GM12892 (cell line): ENCODE measurements around the gene WDR64.

Source experiments
- POLR2A ChIP-seq: IDR thresholded peaks from 2 replicates; pipeline ENCODE4 v1.6.1; 2011; ENCODE audit warnings: low read depth, low read length, control low read depth
- TAF1 ChIP-seq: IDR thresholded peaks from 2 replicates; pipeline ENCODE4 v1.6.1; 2011; ENCODE audit warnings: low read depth, mild to moderate bottlenecking, control low read depth, low read length, borderline replicate concordance

DNA sequence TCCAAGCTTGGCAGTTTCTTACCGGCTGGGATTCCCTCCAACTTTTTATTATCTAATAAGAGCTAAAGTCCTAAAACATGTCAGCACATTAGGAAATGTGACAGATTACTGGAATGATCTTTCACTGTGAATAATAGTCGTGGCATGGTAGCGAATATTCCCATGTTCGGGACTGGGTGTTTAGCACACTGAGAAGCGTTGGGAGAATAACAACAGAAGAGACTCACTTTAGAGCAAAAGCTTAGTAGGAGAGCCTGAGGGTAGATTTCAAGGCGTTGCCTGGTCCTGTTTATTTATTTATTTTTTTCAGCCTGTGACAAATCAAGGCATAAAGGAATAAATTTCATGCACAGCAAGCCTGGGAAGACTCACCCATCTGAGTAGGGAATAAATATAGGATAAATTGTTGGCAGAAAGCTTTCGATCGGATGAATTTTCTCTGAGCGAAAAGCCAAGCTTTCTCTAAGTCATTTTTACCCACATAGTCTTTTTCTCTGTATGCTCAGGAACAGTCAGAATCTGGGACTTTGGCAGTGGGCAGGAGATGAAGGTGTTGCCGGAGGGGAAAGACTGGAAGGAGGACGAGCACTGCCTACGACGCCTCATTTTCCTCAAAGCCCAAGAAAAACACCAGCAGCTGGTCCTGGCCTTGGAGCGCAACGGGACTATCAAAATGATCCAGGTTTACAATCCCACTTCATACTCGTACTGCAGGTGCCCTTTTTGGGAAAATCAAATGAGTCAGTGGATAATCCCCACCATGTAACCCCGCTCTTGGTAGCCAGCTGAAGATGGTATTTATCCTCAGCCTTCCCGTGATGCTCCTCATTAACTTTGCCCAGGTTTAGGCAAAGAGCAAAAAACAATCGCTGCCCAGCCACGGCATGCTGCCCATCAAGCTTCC is 97.2 kb downstream of the WDR64 start:
- no peak for TF ChIP-seq POLR2A
- no peak for TF ChIP-seq TAF1
